GM11168 (cell line): ENCODE data around the gene TMEM201.

Source experiments
- in situ Hi-C: fragments of 300-500 bp; cut with MboI; formaldehyde crosslinking; loops from one replicate; pipeline ENCODE4 v1.12.0; 2022; ENCODE audit warnings: low sequenced_read_pairs; ENCODE audit not compliant: unreplicated experiment

Gene TMEM201

DNA sequence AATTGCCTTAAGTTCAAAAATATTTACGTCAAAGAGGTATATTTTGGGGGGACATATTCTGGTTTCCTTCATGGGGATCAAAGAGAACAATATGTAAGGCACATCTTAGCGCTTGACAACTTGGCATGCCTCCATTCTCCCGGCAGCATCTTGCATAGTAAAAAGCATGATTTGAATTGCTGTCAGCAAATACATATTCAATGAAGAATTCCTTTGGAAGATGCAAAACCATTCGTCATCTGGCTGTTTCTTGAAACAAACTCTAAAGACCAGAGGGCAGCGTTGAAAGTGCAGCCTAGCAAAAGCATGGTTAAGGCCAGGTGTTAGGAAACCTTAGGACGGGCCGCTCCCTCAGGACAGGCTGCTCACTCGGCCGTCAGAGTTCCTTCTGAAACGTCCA, 59.5 kb downstream of the TMEM201 start:
- in situ Hi-C loops, result no loop called here

DNA sequence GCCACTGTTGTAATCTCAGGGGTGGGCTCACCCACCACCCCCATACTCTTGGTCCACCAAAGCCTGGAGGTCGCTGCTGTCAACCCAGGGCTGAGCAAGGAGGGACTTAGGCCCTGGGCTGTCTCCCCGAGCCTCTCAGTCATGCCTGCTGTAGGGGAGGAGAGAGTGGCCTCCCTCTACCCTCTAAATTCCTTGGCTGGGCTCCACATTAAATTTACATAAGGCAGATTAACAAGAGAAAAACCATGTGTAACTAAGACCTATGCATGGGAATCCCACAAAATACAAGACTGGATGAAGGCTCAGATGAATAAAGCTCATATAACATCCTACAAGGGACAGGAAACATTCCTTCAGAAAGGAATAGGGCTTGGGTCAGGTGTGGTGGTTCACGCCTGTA, 61.1 kb downstream of the TMEM201 start:
- in situ Hi-C loops, result no loop called here

- in situ Hi-C loops, result no loop called here
Measured at GRCh38 chr1:9651220-9651564, 62.5 kb downstream of the TMEM201 start.

GRCh38 chr1:9651565-9652378, 63.1 kb downstream of the TMEM201 start, which contains the start of gene PIK3CD:
Gene PIK3CD, plus strand, starts transcription at chr1:9651731. Its CDS starts 58,725 bp downstream, at chr1:9710456.
- in situ Hi-C loops, result no loop called here

GRCh38 chr1:9652379-9653209, 63.9 kb downstream of the TMEM201 start:
- in situ Hi-C loops, result no loop called here

GRCh38 chr1:9653210-9653490, 64.4 kb downstream of the TMEM201 start:
- in situ Hi-C loops, result no loop called here

DNA sequence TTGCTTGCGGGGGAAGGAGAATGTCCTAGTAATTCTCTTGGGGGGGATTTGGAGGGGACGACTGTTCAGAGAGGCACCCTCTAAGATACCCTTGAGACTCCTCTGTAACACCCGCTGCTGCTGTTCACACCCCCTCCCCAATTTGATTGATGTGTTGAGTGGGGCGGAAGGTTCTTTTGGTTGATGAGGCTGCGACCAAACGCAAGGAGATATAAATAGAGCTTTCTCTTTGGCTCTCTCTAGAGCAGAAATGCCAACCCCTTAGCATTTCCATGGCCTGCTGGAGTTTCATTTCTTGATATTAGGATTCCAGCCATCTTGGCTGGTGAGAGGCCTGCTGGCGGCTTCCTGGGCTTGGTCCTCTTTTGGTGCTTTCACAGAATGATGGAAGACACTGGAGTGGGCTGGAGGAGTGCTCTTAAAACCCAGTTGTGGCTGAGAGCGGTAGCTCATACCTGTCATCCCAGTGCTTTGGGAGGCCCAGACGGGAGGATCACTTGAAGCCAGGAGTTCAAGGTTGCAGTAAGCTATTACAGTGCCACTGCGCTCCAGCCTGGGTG, 64.9 kb downstream of the TMEM201 start:
- in situ Hi-C loops, result no loop called here

DNA sequence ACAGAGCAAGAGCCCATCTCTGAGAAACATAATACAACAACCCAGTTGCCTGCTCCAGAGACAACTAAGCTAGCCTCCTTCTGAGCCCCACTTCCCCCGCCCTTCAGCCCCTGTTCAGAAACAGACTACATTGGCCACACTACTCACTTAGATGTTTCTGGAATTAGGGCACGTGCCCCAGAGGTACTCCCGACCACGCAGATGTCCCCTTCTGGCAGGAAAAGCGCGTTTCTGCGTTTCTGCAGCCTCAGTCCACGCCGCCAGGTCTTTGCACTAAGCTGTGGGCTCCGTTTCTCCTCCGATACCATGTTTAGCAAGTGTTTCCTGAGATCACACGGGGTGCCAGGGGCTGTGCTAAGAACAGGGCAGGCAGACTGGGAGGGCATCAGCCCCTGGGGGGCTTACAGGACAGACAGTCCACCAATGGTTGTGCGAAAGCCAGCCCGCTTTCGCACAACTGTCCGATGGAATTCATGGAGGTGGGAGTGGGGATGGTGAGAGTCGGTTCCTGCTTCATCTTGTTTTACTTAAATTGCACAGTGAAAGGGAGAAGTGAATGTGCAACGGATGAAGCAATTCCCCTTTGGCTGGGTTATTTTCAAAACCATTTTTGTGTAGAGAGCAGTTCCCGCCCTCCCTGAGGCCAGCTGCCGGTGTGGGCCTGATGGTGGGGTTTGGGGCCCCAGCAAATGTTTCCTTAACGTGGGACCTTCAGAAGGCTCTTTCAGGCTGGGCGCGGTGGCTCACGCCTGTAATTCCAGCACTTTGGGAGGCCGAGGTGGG, 65.5 kb downstream of the TMEM201 start:
- in situ Hi-C loops, result no loop called here

- in situ Hi-C loops, result no loop called here
Measured at GRCh38 chr1:9654834-9655723, 66.4 kb downstream of the TMEM201 start.

GRCh38 chr1:9655836-9656235, 67.1 kb downstream of the TMEM201 start:
- in situ Hi-C loops, result no loop called here

DNA sequence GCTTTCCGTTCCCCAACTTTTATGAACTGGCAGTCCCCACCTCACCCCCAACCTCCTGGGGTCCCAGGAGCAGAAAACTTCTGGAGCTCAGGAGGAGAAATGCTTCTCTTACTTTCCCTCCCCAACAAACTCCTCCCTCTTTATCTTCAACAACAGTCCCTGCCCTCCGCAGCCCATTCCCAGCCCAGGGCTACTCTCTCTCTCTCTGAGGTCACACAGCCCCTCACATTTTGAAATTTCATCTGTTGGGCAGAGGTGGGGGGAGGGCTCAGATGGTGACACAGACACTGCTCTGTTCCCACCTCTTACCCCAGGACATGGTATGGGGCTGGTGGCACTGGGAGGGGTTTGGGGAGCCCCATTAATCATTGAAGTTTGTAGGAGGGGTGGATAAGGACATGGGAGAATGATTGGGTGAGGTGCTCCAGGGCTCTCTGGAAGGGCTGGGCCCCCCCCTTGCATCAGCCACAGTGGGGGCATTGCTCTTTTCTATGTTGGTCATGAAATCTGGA, 68.9 kb downstream of the TMEM201 start:
- in situ Hi-C loops, result no loop called here

DNA sequence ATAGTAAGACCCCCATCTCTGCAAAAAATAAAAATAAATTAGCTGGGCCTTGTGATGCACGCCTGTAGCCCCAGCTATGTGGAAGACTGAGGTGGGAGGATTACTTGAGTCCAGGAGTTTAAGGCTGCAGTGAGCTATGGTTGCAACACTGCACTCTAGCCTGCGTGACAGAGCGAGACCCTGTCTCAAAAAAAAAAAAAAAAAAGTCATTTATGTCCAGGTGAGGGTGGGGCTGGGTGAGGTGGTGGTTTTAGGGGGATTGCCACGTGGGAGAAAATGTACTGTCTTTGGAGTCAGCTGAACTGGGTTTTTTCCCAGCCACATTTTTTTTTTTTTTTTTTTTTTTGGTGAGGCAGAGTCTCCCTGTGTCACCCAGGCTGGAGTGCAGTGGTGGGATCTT, 69.5 kb downstream of the TMEM201 start:
- in situ Hi-C loops, result no loop called here

DNA sequence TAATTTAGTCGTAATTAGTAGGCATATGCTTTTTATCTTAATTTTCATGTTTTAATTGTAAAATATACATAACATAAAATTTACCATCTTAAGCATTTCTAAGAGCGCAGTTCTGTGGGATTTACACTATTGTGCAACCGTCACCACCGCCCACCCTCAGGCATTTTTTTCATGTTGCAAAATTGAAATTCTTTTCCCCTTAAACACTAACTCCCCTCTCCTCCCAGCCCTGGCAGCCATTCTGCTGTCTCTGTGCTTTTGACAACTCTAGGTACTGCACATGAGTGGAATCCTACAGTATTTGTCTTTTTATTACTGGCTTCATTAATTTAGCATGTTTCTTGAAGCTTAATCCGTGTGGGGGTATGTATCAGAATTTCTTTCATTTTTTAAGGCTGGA, 70.6 kb downstream of the TMEM201 start:
- in situ Hi-C loops, result no loop called here

DNA sequence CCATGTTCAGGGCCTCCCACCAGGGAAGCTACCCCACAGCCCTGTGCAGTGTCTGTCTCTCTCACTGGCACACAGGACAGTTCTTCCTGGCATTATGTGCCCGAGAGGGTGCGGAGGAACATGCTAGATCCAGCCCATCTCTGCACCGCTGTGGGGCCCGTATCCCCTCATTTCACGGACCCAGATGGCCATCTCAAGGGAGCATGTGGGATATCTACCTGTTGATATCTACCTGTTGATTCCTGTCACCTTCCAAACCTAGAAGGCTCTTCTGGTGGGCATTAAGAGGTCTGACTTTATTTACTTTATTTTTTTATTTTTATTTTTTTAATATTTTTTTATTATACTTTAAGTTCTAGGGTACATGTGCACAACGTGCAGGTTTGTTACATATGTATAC, 74.5 kb downstream of the TMEM201 start:
- in situ Hi-C loops, result no loop called here
